HG03521 (cell line): ENCODE data around the gene ZDHHC11.
"Not testable (repeated sequence)": the region's sequence is repeated elsewhere in the genome, so short reads cannot be mapped to it uniquely, and the experiment has no call there.

ENCODE experiments used
- ATAC-seq: cut with Tn5 transposase; IDR thresholded peaks from one replicate; pipeline ENCODE4 v1.9.1; 2021; ENCODE audit warnings: mild to moderate bottlenecking, moderate library complexity; ENCODE audit not compliant: unreplicated experiment

The ZDHHC11 gene

DNA sequence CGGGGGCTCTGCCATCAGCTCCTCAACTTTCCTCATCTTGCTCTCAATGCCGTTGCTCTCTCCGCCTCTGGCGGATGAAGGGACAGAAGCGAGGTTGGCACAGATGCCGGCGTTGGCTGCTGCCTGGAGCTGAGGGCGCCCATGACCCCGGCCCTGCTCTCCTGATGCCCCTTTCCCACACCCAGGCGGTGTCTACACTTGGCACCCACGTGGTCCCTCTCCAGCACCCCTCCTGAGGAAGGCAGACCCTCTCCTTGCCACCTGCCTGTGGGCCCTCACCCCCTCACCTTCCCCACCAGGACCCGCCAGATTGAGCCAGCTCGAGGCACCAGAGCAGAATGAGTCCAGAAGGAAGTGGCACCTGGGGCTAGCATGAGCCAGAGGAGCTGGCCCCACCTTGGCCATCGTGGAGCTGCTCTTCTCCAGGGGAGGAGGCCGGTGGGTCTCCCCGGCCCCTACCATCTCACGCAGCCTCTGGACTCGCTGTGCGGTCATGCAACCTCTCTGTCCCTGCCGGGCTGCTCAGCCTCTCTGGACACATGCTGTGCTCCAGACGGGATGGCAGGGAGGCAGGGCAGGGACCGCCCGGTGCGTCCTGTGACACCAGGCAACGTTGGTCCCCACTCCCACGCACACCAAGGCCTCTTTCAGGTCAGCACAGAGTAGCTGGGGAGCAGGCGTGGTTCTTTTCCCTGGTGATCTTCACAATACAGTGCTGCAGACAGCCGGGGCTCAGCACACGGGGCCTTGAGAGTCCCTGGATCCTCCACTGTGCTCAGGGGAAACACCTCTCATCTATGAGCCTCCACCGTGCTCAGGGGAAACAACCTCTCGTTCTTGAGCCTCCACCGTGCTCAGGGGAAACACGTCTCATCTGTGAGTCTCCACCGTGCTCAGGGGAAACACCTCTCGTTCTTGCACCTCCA, 4.8 kb downstream of the ZDHHC11 start:
- not testable (repeated sequence) for ATAC-seq

DNA sequence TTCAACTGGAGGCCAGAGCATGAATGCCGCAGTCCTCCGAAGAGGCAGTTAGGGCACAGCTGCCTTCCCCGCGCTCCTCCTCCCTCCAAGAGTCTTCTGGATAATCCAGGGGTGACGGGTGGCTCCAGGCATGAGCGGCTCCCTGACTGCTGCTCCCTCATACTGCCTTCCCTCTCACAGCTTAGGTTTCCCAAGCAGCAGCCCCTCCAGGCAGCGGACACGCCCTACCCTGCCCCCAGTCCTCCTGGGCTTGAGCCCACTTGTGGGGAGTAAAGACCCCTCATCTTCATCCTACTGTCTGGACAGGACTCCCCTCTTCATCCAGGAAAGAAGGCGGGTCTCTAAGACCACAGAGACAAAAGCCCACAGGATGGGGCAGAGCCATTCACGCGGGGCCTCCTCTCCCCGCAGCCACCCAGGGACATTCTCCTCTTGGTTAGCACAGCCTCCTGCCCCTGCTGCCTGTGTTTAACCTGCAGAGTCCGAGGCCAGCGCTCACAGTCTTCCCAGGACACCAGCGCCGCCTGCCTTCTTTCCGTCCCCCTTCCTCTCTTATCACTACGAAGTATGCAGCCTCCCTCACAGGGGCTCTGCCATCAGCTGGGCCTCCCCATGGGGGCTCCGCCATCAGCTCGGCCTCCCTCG, 5.6 kb downstream of the ZDHHC11 start:
- ATAC-seq, result not testable (repeated sequence)

DNA sequence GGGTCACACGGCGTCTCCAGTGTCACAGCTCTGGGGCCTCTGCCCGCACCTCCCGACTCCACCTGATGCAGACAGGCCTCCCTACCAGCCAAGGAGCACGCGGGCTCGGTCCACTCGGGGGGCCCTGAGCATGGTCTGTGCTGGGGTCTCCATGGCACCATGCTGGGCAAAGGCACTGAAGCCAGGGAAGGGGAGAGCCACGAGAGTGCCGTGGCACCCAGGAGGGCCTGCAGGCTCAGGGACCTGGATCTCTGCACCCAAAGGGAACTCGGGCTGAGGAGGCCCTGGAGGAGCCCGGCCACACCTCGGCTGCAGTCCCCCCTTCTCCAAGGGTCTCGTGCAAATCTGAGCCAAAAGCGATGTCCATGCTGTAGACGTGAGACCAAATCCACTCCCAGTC, 6.4 kb downstream of the ZDHHC11 start:
- ATAC-seq, result not testable (repeated sequence)

DNA sequence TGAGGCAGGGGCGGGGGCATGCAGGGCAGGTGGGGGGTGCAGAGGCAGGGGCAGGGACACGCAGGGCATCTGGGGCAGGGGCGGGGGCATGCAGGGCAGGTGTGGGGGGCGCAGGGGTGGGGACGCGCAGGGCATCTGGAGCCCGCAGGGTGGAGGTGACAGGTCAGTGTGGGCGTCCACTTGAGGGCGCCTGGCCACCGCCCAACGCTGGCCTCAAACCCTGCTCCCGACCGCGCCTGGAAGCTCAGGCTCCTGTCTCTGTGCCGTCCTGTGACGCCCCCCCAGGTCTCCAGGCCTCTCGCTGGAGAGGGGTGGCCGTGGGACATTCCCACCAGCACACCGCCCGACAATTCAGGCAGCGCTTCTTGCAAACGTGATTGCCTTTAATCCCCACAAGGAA, 6.9 kb downstream of the ZDHHC11 start:
- ATAC-seq, result not testable (repeated sequence)

DNA sequence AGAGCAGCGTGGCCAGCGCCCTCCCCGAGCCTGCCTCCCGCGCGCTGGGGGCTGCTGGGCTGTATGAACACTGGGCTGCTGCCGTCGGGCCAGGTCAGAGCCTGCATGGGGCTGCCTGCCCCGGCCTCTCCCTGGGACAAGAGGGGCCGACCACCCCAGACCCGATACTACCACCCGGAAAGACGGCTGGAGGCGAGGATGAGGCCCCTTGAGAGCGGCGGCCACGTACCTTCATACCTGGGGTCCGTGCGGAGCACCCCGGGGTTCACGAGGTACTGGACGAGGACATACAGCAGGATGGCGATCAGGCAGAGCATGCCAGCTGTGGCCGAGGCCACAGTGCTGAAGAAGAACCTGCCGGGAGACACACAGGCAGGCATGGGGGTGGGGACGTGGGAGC, 7.4 kb downstream of the ZDHHC11 start:
- ATAC-seq, result not testable (repeated sequence)

DNA sequence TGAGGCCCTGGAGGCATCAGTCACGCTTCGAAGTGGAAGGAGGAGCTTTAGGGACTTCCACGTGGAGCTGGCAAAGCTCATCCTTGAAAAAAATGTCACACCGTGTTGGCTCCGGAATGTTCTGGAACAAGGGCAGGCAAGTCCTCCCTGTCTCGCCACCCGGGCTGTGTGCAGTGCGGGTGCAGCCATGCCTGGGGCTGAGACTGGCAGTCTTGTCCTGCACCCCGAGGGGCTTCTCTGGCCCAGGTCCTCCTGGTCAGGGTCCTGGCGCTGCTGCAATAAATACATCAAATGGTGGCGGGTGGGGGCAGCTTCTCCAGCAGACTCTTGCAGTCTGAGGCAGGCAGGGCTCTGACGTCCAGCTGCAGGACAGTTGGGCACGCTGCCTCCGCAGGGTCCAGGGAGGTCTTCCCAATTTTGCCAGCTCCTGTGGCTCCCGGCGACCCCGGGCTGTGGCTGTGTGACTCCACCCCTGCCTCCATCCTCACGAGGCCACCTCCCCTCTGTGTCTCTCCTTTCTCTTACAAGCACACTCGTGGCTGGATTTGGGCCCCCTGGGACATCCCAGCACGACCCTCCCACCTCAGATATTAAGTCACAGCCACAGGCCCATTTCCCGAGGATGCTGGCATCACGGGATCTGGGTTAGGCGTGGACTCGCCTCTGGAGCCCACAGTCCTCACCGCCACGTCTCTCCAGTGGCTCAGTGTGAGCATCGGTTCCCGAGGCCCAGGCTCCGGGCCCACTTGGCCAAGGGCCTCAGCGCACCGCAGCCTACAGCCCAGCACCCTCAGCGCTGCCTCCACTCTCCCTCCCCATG, 8.2 kb downstream of the ZDHHC11 start:
- ATAC-seq, result not testable (repeated sequence)

DNA sequence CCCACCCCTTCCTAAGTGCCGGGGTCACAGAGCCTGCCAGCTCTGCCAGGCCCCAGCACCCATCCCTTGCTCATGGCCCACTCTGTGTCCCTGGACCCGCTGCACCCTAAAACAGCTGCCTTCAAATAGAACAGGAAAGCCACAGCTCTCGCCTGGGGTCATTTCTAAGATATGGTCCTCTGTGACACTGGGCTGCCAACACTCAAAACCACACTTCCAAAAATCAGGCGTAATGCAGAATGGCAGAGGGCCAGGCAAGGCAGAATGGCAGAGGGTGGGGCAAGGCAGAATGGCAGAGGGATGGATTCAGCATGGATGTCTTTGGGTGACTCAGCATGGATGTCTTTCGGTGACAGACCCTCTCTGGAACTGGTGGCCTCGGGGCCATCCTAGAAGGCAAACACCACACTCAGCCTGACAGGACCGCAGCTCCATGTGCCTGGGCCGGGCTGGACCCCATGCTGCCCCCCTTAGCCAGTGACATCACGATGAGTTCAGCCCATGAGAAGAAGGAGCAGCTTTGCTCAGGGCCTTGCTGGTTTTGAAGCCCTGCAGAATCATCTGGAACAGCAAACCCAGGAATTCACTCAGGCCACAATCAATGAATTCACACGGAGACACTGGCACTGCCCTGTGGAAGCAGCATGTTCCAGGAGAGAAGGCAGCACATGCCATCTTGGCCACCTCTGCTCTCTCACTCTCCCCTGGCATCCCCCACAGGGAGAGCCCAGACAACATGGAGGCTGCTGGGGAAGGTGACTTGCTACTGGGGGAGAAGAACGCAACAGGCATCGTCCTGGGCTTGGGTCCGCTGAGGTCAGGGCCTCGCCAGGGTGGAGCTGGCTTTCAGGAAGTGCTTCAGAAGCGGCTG, 9.0 kb downstream of the ZDHHC11 start:
- ATAC-seq, result not testable (repeated sequence)

DNA sequence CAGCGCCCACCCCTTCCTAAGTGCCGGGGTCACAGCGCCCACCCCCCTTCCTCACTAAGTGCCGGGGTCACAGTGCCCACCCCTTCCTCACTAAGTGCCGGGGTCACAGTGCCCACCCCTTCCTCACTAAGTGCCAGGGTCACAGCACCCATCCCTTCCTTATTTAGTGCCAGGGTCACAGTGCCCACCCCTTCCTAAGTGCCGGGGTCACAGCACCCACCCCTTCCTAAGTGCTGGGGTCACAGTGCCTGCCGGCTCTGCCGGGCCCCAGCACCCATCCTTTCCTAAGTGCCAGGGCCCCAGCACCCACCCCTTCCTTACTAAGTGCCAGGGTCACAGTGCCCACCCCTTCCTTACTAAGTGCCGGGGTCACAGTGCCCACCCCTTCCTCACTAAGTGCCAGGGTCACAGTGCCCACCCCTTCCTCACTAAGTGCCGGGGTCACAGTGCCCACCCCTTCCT, 9.8 kb downstream of the ZDHHC11 start:
- ATAC-seq, result not testable (repeated sequence)

DNA sequence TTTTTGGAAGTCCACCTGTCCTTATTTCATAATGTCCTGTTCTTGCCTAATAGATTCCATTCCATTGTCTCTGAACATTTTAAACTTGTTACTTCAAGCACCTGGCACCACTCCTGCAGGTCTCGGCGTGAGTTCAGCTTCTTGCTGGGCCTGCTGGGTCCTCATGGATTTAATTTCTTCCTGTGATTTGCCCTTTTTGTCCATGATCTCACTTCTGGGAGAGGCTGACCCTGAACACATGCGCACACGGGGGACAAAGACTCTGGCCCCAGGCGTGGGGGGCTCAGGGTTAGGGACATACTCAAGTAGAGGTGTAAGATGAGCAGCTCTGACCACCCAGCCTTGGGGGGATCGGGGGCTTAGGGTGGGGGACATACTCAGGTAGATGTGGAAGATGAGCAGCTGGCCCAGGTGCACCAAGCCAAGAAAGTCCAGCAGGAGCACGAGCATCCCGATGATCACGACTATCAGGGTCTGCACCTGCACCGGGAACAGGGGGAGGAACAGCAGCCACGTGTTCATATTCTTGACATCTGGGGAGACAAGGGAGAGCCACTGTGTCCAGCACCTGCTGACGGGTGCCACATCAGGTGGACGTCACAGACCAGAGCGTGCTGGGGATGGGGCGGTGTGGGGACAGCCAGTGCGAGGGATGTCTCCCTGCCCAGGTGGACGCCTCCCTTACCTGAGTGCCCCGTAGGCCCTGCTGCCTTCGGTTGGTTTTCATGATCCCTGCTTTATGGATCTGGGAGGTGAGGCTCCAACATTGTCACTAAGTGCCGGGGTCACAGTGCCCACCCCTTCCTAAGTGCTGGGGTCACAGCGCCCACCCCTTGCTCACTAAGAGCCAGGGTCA, 10.4 kb downstream of the ZDHHC11 start:
- ATAC-seq, result not testable (repeated sequence)

DNA sequence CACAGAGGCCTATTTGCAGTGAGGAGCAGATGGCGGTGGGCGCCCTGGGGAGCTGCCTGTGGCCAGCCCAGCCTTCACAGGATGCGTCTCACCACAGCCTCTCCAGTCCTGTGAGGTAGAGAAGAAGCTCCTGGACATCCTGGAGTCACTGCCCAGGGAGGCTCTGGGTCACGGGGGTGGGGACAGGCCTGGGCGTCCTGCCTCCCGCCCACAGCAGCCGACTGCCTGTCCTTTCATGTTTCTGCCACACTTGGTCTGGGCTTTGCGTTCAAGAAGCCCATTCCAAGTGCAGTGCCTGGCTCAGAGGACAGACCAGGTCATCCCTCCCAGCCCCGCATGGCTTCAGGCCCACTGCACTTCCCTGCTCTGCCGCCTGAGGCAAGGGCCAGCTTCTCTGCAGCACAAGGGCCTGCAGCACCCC, 12.3 kb downstream of the ZDHHC11 start:
- ATAC-seq, result not testable (repeated sequence)

DNA sequence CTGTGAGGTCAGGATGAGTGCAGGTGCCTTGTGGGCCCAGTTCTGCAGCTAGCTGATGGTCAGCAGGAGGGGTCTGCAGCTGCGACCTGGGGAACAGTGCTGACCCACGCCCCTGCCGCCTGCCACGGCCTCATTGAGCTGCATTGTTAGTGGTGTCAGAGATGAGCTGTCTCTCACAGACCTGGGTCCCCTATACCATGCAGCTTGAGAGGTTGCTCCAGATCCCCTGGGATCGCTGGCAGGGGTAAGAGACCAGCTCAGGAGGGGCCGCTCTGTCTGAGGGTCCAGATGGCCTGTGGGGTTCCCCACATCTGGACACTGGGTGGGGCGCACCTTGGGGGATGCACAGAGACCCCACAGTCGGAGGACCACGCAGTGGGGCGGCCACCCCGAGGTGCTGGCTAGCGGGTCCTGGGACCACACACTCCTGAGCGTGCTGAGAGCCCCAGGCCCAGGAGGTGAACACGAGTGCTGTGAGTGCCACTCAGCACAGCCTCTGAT, 13.1 kb downstream of the ZDHHC11 start:
- not testable (repeated sequence) for ATAC-seq

DNA sequence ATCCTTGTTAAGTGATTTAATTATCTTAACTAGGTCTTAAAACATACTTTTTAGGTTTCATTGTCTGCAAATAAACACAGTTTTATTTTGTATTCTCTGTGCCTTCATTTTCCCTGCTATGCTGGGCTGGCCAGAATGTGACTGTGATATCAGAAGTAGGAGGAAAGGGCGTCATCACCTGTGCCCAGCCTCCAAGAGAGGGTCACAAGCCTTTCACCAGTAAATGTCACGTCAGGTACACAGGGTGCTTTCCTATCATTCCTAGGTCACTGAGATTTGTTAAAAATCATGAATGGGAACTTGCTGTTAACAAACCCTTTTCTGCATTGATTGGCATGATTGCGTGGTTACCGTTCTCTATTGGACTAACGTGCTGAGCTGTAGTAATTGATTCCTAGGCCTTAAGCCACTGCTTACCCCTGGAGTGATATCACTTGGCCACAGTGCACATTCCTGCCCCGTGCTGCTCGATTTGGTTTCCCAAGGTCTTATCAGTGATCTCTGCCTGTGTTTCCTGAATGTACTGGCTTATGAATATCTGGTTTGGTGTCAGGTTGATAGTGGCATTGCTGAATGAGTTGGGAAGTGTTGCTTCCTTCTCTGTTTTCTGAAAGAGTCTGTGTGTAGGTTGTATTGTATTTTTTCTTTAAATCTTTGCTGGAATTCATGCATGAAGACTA, 14.7 kb downstream of the ZDHHC11 start:
- not testable (repeated sequence) for ATAC-seq

DNA sequence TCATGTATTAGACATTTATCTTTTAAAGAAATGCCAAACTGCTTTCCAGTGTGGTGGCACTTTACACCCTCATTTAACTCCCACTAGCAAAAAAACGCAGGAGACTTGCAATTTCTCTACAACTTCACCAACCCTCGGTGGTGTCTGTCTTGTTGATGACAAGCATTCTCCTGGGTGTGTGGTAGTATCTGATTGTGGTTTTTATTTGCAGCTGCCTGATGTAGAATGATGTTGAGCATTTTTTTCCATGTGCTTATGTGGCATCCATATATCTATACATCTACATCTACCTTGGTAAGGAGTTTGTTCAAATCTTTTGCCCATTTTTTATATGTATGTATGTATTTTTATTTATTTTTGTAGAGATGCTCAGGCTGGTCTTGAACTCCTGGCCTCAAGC, 16.8 kb downstream of the ZDHHC11 start:
- not testable (repeated sequence) for ATAC-seq

DNA sequence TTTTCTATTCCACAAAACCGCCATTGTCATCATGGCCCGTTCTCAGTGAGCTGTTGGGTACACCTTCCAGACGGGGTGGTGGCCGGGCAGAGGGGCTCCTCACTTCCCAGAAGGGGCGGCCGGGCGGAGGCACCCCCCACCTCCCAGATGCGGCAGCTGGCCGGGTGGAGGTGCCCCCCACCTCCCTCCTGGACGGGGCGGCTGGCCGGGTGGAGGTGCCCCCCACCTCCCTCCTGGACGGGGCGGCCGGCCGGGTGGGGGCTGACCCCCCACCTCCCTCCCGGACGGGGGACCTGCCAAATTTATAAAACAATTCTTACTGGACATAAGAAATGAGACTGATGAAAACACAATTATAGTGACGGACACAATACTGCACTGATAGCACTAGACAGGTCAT, 22.6 kb downstream of the ZDHHC11 start:
- ATAC-seq, result not testable (repeated sequence)

DNA sequence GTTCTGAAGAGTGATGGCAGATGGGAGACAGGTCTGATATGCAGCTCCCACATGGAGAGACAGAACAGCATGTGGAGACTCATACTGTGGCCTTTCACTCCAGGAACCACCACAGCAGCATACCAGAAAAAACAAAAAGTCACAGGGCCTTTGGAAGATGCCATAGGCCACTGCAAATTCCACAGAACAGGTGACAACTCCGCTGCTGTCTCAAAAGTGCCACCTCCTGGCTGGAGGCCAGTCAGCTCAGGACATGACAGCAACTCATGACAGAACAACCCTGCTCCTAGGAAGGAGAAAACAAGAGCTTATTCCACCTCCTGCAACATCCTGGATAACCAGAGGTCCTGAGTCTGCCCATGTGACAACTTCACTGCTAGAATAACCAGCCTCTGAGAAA, 25.2 kb downstream of the ZDHHC11 start:
- ATAC-seq, result not testable (repeated sequence)

DNA sequence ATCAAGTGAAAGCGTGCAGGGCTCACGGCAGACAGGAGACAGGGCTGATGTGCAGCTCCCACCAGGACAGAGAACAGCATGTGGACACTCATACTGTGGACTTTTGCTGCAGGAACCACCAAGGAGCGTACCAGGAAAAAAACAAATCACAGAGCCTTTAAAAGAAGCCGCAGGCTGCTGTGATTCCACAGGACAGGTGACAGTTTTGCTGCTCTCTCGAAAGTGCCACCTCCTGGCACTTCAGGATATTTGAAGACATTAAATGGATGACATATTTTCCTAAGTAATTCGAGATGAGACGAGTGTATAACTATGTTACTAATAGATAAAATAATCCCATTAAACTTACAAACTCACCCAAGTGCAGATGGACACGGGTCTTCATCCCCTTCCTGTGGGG, 29.3 kb downstream of the ZDHHC11 start:
- no peak for ATAC-seq

DNA sequence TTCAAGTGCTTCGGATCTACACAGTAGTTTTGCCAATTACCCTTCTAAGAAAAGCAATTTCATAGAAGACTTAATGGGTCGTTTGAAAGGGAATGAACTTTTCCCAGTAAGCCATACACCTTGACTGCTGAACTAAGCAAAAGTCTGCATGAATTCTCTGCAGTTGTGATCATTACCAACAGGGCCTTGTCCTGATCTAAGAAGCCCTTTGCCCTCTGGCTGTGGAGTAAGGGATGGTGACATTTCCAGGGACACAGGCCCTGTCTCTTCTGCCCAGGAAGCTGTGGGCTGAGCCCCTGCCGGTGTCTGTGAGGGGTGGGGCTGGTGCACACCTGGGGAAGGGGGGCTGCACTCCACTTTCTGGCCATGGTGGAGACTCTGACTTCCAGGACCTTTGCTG, 30.5 kb downstream of the ZDHHC11 start:
- no peak for ATAC-seq

DNA sequence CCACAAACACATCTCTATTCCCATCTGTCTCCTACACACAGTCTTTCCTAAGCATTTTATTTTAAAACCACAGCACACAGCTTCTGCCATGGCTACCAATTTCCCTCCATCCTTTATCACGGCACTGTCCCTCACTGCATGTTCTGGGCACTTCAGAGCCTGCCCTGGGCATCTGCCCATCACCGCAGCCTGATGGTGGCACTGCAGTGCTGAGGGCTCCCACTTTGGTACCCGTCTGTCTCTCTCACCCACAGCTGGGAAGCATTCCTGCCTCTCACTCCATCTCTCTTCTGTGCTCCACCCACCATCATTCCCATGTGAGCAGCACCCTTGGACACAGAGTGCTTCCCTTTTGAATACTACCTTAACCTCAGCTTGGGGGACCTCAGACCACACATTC, 31.7 kb downstream of the ZDHHC11 start:
- ATAC-seq, result no peak
